ENCODE measurements around the gene C5. TPM values are rescaled to one million over a fixed set of nuclear protein-coding genes. Genes with fewer than 3 reads are reported as not detected.
A peak's percentile ranks its signal among the peaks of the same experiment; 100 is the strongest.

C5 gene
- total RNA-seq, 2 experiments from 2014 or later: 3.8 to 7.9 TPM

- H3K79me2 ChIP-seq (ENCODE audit: insufficient read depth, low read depth, low read length): no peaks in the 10 kb centered on the region
- BruUV-seq (replicated peaks): no TSS peak
- DNase-seq (ENCODE audit: low spot score): peak; percentile 82
- H3K4me3 ChIP-seq (ENCODE audit: low read depth, low read length, poor library complexity, severe bottlenecking): peak overlapping the region; percentile 11
- no peaks in the 10 kb centered on the region for H3K9me2 ChIP-seq (ENCODE audit: insufficient read depth, low read length)
- TF ChIP-seq EZH2phosphoT487 (IDR thresholded peaks at IDR 0.05; ENCODE audit: borderline replicate concordance, low read depth, low read length): no peak
- TF ChIP-seq, protein P1, sequence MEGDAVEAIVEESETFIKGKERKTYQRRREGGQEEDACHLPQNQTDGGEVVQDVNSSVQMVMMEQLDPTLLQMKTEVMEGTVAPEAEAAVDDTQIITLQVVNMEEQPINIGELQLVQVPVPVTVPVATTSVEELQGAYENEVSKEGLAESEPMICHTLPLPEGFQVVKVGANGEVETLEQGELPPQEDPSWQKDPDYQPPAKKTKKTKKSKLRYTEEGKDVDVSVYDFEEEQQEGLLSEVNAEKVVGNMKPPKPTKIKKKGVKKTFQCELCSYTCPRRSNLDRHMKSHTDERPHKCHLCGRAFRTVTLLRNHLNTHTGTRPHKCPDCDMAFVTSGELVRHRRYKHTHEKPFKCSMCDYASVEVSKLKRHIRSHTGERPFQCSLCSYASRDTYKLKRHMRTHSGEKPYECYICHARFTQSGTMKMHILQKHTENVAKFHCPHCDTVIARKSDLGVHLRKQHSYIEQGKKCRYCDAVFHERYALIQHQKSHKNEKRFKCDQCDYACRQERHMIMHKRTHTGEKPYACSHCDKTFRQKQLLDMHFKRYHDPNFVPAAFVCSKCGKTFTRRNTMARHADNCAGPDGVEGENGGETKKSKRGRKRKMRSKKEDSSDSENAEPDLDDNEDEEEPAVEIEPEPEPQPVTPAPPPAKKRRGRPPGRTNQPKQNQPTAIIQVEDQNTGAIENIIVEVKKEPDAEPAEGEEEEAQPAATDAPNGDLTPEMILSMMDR (conservative IDR thresholded peaks at IDR 0.05; ENCODE audit: low read length): peak; percentile 95
- H2AFZ ChIP-seq (ENCODE audit: low read length): peak overlapping the region; percentile 4; the same call in 1 of the 2 replicates
- H3K4me1 ChIP-seq (ENCODE audit: insufficient read depth, low read length, poor library complexity, severe bottlenecking): peaks cover 38% of the 10 kb centered on the region
- intact Hi-C loops (cut with micrococcal nuclease; ENCODE audit: unreplicated experiment): loop anchor here (1.0 to 2.0 kb wide), 2 partner anchors 75 to 304 kb away; no protein-coding TSS in a partner anchor
- no peak overlapping the region for H3K27ac ChIP-seq (ENCODE audit: low read depth, low read length, poor library complexity, severe bottlenecking)
- H4K20me1 ChIP-seq (ENCODE audit: insufficient read depth, low read length): no peaks in the 10 kb centered on the region
- H3K4me2 ChIP-seq (ENCODE audit: low read length): peak overlapping the region; percentile 42
- no peaks in the 10 kb centered on the region; the same call in 1 of the 2 replicates for H3K36me3 ChIP-seq (ENCODE audit: insufficient read depth, low read length)
- CTCF ChIA-PET (ENCODE audit: unreplicated experiment): interaction anchor here (0.9 to 1.3 kb wide), 5 partner anchors 12 to 305 kb away, joined by 3 to 5 read pairs (median 4); no protein-coding TSS in a partner anchor
- peaks cover 6% of the 10 kb centered on the region; the same call in 1 of the 2 replicates for H3K9me3 ChIP-seq (ENCODE audit: low read length)
- POLR2A ChIA-PET: interaction anchor here (0.5 to 1.6 kb wide), 8 partner anchors 9 to 304 kb away, joined by 3 to 8 read pairs (median 4); partner anchors contain the start of gene C5
Observed at GRCh38 chr9:121059998-121060636, 10.0 kb upstream of the C5 start.

DNA sequence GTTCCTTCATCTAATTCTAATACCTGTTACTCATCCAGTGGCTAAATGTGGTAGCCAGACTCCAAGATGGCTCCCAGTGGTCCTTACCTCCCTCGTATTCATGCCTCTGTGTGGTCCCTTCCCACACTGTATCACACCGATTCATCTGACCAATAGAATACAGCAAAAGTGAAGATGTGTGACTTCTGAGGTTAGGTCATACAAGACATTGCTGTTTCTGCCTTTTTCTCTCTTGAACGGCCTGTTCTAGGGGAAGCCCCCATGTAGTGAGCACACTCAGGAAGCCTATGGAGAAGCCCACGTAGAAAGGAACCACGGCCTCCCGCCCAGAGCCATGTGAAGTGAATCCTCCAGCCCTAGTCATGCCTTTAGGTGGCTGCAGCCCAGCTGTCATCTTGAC lies 9.4 kb upstream of the C5 start:
- CTCF ChIA-PET (ENCODE audit: unreplicated experiment): interaction anchor here (0.9 to 1.3 kb wide), 4 partner anchors 74 to 304 kb away, joined by 3 to 5 read pairs (median 4); no protein-coding TSS in a partner anchor
- H3K9me3 ChIP-seq (ENCODE audit: low read length): peaks cover 6% of the 10 kb centered on the region; the same call in 1 of the 2 replicates
- H3K4me2 ChIP-seq (ENCODE audit: low read length): no peak overlapping the region
- TF ChIP-seq, protein P1 (conservative IDR thresholded peaks at IDR 0.05; ENCODE audit: low read length): no peak
- no peak for TF ChIP-seq EZH2phosphoT487 (IDR thresholded peaks at IDR 0.05; ENCODE audit: borderline replicate concordance, low read depth, low read length)
- peaks cover 32% of the 10 kb centered on the region for H3K4me1 ChIP-seq (ENCODE audit: insufficient read depth, low read length, poor library complexity, severe bottlenecking)
- no peaks in the 10 kb centered on the region for H3K9me2 ChIP-seq (ENCODE audit: insufficient read depth, low read length)
- H3K79me2 ChIP-seq (ENCODE audit: insufficient read depth, low read depth, low read length): no peaks in the 10 kb centered on the region
- no peaks in the 10 kb centered on the region; the same call in 1 of the 2 replicates for H3K36me3 ChIP-seq (ENCODE audit: insufficient read depth, low read length)
- H2AFZ ChIP-seq (ENCODE audit: low read length): no peak overlapping the region
- H4K20me1 ChIP-seq (ENCODE audit: insufficient read depth, low read length): no peaks in the 10 kb centered on the region
- intact Hi-C loops (cut with micrococcal nuclease; ENCODE audit: unreplicated experiment): no loop called here
- no peak for DNase-seq (ENCODE audit: low spot score)
- no peak overlapping the region for H3K4me3 ChIP-seq (ENCODE audit: low read depth, low read length, poor library complexity, severe bottlenecking)
- BruUV-seq (replicated peaks): no TSS peak
- POLR2A ChIA-PET: interaction anchor here (0.5 to 1.6 kb wide), 8 partner anchors 9 to 303 kb away, joined by 3 to 8 read pairs (median 4); partner anchors contain the start of gene C5
- H3K27ac ChIP-seq (ENCODE audit: low read depth, low read length, poor library complexity, severe bottlenecking): no peak overlapping the region

DNA sequence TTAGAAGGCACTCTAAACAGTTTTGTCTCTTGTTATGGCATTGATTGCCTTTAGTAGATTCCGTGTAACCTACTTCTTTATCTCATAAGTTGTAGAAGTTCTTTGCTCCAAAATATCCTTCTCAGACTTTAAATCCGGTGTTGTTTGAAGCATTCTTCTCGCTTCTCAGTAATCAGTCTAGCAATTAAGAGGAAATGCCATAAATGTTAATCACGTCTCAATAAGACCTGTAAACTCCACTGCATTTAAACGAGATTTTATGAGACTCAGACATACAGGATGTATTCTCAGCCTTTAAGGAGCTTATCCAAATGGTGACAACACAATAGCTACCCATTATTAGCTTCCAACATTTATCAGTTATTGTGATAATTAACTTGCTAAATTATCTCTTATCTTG lies 7.7 kb upstream of the C5 start:
- intact Hi-C loops (cut with micrococcal nuclease; ENCODE audit: unreplicated experiment): no loop called here
- no peaks in the 10 kb centered on the region; the same call in 1 of the 2 replicates for H3K36me3 ChIP-seq (ENCODE audit: insufficient read depth, low read length)
- H3K4me2 ChIP-seq (ENCODE audit: low read length): no peak overlapping the region
- POLR2A ChIA-PET: interaction anchor here (0.7 kb wide), 1 partner anchor 11 kb away, joined by 4 read pairs; no protein-coding TSS in a partner anchor
- no peaks in the 10 kb centered on the region for H3K9me2 ChIP-seq (ENCODE audit: insufficient read depth, low read length)
- no TSS peak for BruUV-seq (replicated peaks)
- H3K4me3 ChIP-seq (ENCODE audit: low read depth, low read length, poor library complexity, severe bottlenecking): no peak overlapping the region
- no peak for TF ChIP-seq EZH2phosphoT487 (IDR thresholded peaks at IDR 0.05; ENCODE audit: borderline replicate concordance, low read depth, low read length)
- TF ChIP-seq, protein P1 (conservative IDR thresholded peaks at IDR 0.05; ENCODE audit: low read length): no peak
- H3K4me1 ChIP-seq (ENCODE audit: insufficient read depth, low read length, poor library complexity, severe bottlenecking): peaks cover 22% of the 10 kb centered on the region
- H3K27ac ChIP-seq (ENCODE audit: low read depth, low read length, poor library complexity, severe bottlenecking): no peak overlapping the region
- CTCF ChIA-PET (ENCODE audit: unreplicated experiment): no interaction called here
- H3K79me2 ChIP-seq (ENCODE audit: insufficient read depth, low read depth, low read length): no peaks in the 10 kb centered on the region
- DNase-seq (ENCODE audit: low spot score): no peak
- H2AFZ ChIP-seq (ENCODE audit: low read length): no peak overlapping the region
- H3K9me3 ChIP-seq (ENCODE audit: low read length): peaks cover 6% of the 10 kb centered on the region; the same call in 1 of the 2 replicates
- no peaks in the 10 kb centered on the region for H4K20me1 ChIP-seq (ENCODE audit: insufficient read depth, low read length)
